Left lung (tissue), 10 donors: ENCODE measurements around the gene RBM19. TPM values are rescaled to one million over a fixed set of nuclear protein-coding genes. Genes with fewer than 3 reads are reported as not detected.

Experiments
- ATAC-seq: fragments of 200-7000 bp; cut with Tn5 transposase; one replicate; pipeline ENCODE4 v1.9.1; 2020; ENCODE audit warnings: moderate library complexity
- DNase-seq, 4 donors: peaks; one replicate each; pipeline ENCODE4 v3.0.0-alpha.2; 2013 to 2020
- H3K27ac ChIP-seq, 2 donors: fragments of 200-600 bp; sonication (generic) in 1 of 2; one replicate each; pipeline versions ENCODE4 v1.5.0 to v1.8.0; 2020 to 2021
- H3K27me3 ChIP-seq, 2 donors: fragments of 200-600 bp; sonication (generic) in 1 of 2; one replicate each; pipeline versions ENCODE4 v1.5.0 to v1.8.0; 2020 to 2021
- H3K36me3 ChIP-seq, 2 donors: fragments of 200-600 bp; sonication (generic) in 1 of 2; one replicate each; pipeline versions ENCODE4 v1.5.0 to v1.8.0; 2020 to 2021
- H3K4me1 ChIP-seq, 2 donors: fragments of 200-600 bp; one replicate each; pipeline ENCODE4 v1.8.0; 2021
- H3K4me3 ChIP-seq, 2 donors: fragments of 200-600 bp; sonication (generic) in 1 of 2; one replicate each; pipeline versions ENCODE4 v1.5.0 to v1.8.0; 2020 to 2021; ENCODE audit warnings: mild to moderate bottlenecking in 1 of 2
- H3K9me3 ChIP-seq, 2 donors: fragments of 200-600 bp; sonication (generic) in 1 of 2; one replicate each; pipeline versions ENCODE4 v1.5.0 to v1.8.0; 2020 to 2021
- intact Hi-C, 2 donors: fragments of 100-400 bp; cut with DNase I; formaldehyde crosslinking; loops; one replicate each; pipeline versions ENCODE4 v1.11.2 to v1.14.2; 2022
- polyA plus RNA-seq, 6 donors: library from polyadenylated mRNA; unstranded; fragments of 120-200 nt; gene quantifications; one replicate each; pipeline ENCODE4 v1.2.1, GENCODE V29; 2013; ENCODE audit not compliant: insufficient read length in 6 of 6
- total RNA-seq, 2 donors: library from RNA; stranded (reverse); fragmentation: NEBNext Ultra II Directional; extraction: Animal tissue kit (Norgen Biotek cat#: 25700); gene quantifications; one replicate each; pipeline ENCODE4 v1.2.1, GENCODE V29; 2021
- TF ChIP-seq, protein P1 (sequence below), 2 donors: fragments of 200-600 bp; sonication (generic) in 1 of 2; IDR thresholded peaks; one replicate each; pipeline versions ENCODE4 v1.5.0 to v1.8.0; 2021; ENCODE audit warnings: antibody characterized with exemption in 2 of 2
- donor health status: DM: no; HTN: yes; CAD: no.
- donor health status: DM: no; HTN: no; CAD: no.

The RBM19 gene
- total and polyA plus RNA-seq, 8 donors: 21.5 to 33.4 (median 31.2) TPM

DNA sequence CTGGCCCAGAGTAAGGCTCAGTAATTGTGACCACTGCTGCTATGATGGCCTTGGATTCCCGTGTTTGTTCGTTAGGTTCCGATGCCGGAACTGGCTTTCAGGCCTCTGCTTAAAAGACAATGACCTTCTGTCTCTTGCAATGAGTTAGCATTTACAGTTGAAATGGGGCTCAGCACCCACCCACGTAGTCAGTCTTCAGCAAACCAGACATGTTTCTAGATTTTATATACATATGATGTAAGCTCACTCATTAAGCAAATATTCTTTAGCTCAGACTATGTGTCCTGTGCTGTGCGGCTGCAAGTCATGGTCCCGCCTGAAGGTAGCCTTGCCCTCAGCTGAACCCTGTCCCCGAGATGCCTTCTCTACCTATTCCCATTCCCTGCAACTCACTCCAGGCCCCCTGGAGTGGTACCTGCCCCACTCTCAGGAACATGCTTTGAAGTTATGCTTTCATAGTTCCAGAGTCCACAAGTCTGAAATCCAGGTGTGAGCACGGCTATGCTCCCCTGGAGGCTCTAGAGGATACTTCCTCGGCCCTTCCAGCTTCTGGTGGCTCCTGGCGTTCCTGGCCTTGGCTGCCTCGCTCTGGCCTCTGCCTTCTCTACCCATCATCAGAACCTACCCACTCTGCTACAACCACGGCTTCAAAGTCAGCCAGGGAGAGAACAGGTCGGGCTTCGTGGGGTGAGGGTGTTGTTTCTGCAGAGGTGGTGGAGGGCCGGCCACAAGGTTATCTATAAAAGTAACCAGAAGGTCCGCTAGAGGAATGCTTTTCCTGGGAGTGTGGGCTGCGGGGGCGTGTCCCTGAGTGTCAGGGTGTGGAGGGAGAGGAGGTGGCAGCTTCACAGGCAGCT, 157.8 kb downstream of the RBM19 start:
- DNase-seq (no peak), ATAC-seq (no peak)
- H3K36me3 ChIP-seq: peaks cover 0 to 11% of the 10 kb centered on the region in 2 donors
- H3K4me1 ChIP-seq: no peaks in the 10 kb centered on the region
- intact Hi-C loops: no loop called here
- TF ChIP-seq, protein P1, sequence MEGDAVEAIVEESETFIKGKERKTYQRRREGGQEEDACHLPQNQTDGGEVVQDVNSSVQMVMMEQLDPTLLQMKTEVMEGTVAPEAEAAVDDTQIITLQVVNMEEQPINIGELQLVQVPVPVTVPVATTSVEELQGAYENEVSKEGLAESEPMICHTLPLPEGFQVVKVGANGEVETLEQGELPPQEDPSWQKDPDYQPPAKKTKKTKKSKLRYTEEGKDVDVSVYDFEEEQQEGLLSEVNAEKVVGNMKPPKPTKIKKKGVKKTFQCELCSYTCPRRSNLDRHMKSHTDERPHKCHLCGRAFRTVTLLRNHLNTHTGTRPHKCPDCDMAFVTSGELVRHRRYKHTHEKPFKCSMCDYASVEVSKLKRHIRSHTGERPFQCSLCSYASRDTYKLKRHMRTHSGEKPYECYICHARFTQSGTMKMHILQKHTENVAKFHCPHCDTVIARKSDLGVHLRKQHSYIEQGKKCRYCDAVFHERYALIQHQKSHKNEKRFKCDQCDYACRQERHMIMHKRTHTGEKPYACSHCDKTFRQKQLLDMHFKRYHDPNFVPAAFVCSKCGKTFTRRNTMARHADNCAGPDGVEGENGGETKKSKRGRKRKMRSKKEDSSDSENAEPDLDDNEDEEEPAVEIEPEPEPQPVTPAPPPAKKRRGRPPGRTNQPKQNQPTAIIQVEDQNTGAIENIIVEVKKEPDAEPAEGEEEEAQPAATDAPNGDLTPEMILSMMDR (IDR thresholded peaks at IDR 0.05): no peak
- H3K27me3 ChIP-seq: no peaks in the 10 kb centered on the region
- H3K27ac ChIP-seq: no peak overlapping the region
- peaks cover 0 to 16% of the 10 kb centered on the region in 2 donors for H3K9me3 ChIP-seq
- H3K4me3 ChIP-seq: no peak overlapping the region

DNA sequence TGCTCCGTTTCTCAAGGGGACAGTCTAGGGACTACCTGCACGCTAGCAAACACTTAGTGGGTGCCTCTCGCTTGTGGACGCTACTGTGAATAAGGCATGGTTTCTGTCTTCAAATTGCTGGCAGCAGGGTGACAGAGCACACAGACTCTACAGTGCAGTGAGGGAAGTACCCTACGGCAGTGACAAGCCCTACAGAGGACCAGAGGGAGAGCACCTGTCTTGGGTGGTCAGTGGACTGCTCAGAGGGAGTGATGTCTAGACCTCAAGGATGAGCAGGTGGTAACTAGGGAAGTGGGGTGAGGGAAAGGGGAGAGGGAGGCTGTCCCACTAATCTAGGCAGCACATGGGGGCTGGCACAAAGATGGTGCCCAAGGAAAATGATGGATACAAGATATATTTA, 160.5 kb downstream of the RBM19 start:
- intact Hi-C loops: no loop called here
- no peak for ATAC-seq
- TF ChIP-seq, protein P1 (IDR thresholded peaks at IDR 0.05): no peak
- DNase-seq: no peak
- no peak overlapping the region for H3K4me3 ChIP-seq
- H3K36me3 ChIP-seq: no peaks in the 10 kb centered on the region
- H3K4me1 ChIP-seq: no peaks in the 10 kb centered on the region
- no peaks in the 10 kb centered on the region for H3K27me3 ChIP-seq
- H3K9me3 ChIP-seq: peaks cover 0 to 5% of the 10 kb centered on the region in 2 donors
- no peak overlapping the region for H3K27ac ChIP-seq

DNA sequence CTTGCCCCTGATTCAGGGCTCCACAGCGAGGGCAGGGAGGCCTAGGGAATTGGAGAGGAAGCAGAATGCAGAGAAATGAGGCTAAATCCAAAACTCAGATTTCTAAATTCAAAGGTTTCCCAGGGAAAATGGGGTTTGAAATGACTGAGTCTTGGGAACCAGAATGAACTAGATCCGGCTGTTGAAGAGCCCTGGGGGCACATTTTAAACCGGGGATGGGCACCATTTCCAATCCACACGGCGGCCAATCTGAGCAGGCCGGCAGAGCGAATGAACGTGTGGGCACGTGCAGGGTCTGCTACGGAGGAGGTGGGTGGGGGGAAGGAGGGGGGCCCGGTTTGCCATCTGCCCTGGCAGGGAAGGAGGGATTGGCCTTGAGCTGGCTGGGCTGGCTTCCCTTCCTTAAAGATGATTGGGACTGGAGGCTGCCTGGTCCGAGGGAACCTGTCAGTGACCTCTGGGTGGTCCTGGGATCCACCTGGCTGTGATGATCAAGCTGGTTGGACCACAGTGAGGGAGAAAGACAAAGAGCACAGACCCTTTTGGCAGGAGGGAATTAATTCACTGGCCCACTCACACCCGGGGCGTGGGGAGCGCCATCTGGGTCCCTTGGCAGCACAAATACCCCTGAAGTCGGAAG, 161.0 kb downstream of the RBM19 start:
- DNase-seq: no peak
- Histone ChIP-seq H3K4me3 (no peak overlapping the region), H3K27ac (no peak overlapping the region), H3K4me1 (no peaks in the 10 kb centered on the region), H3K9me3 (peaks cover 0 to 5% of the 10 kb centered on the region in 2 donors), H3K27me3 (no peaks in the 10 kb centered on the region), H3K36me3 (no peaks in the 10 kb centered on the region)
- intact Hi-C loops: no loop called here
- TF ChIP-seq, protein P1 (IDR thresholded peaks at IDR 0.05): no peak
- no peak for ATAC-seq

GRCh38 chr12:113803759-113804140, 162.4 kb downstream of the RBM19 start:
- no peaks in the 10 kb centered on the region for H3K36me3 ChIP-seq
- H3K4me3 ChIP-seq: no peak overlapping the region
- peaks cover 0 to 5% of the 10 kb centered on the region in 2 donors for H3K9me3 ChIP-seq
- no peaks in the 10 kb centered on the region for H3K4me1 ChIP-seq
- H3K27me3 ChIP-seq: no peaks in the 10 kb centered on the region
- no peak overlapping the region for H3K27ac ChIP-seq
- ATAC-seq: no peak
- TF ChIP-seq, protein P1 (IDR thresholded peaks at IDR 0.05): no peak
- no peak for DNase-seq
- intact Hi-C loops: no loop called here
